T-helper 1 cell treated with Interleukin-12 subunit alpha and Interleukin-12 subunit beta and Interleukin-4 antibody, amounts not matched to agents 30 ng/mL and 1 ng/mL, for 36 hours (primary cell): ENCODE data around the gene ADCY9. TPM values are rescaled to one million over a fixed set of nuclear protein-coding genes. Genes with fewer than 3 reads are reported as not detected.

ENCODE experiments used
- intact Hi-C: fragments of 100-400 bp; cut with micrococcal nuclease; formaldehyde crosslinking; loops from one replicate; pipeline ENCODE4 v1.15.1; 2024
- total RNA-seq: library from RNA; stranded (reverse); gene quantifications from 2 replicates; pipeline ENCODE4 v1.2.3, GENCODE V29; 2022

ADCY9 gene
- total RNA-seq, 1 donor from 2014 or later: 13.6 TPM

DNA sequence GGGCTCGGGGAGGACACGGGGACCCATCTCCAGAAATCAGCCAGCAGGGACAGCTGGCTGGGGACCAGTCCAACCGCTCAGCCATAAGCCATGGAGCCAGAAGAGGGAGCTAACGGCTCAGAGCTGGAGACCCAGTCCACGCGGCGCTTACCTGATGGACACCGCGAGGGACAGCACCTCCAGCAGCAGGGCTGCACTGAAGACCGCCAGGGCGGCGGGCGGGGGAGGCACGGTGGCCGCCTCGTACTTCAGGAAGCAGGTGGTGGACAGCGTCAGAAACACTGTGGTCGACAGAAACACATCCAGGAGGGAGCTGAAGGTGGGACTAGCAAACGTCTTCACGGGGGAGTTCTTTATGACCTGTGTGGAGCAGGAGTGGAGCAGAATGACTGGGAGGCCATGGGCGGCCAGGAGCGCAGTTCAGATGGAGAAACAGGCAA lies 133.1 kb downstream of the ADCY9 start:
- intact Hi-C loops: loop anchor here (1.0 kb wide), 3 partner anchors 271 to 347 kb away; partner anchors contain the start of gene TFAP4

- intact Hi-C loops: no loop called here
Observed at GRCh38 chr16:3982216-3982615, 134.0 kb downstream of the ADCY9 start.

DNA sequence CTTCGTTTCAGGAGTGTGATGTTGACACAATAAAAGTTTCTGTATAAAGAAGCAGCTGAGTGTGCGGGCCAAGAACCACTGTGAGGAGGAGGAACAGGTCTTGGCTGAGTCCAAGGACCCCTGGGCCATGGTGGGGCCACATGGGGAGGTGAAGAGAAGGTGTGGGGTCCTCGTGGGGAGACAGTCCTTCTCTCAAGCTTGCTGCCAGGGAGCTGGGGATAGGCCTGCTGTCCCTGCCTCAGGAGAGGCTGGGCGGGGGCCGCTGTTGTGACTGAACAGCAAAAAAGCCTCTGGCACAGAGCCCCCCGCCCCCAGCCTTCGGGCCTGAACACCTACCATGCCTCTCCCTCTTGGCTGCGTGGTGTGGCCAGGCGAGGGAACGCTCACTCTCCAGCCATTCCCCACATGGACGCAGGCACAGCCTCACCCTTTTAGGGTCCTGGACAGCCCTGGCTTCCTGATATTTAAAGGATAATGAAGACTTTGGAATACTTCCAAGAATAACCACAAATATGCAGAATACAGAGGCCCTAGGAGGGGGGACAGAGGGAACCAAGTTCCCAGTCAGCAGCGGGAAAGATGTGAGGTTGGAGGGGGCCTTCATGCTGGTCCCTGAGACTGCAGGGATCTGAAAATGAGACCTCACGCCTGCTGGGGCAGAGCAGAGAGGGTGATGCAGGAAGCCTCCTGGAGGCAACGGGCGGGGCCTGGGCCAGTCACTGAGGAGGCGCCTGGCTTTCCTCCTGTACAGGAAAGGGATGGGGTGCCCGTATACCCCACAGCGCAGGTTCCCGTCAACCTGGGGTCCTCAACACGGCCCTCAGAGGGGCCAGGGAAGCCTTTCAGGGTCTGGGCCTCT lies 135.8 kb downstream of the ADCY9 start:
- intact Hi-C loops: no loop called here

- intact Hi-C loops: no loop called here
Observed at GRCh38 chr16:3979518-3979917, 136.7 kb downstream of the ADCY9 start.

GRCh38 chr16:3979070-3979469 lies 137.2 kb downstream of the ADCY9 start:
- intact Hi-C loops: no loop called here

DNA sequence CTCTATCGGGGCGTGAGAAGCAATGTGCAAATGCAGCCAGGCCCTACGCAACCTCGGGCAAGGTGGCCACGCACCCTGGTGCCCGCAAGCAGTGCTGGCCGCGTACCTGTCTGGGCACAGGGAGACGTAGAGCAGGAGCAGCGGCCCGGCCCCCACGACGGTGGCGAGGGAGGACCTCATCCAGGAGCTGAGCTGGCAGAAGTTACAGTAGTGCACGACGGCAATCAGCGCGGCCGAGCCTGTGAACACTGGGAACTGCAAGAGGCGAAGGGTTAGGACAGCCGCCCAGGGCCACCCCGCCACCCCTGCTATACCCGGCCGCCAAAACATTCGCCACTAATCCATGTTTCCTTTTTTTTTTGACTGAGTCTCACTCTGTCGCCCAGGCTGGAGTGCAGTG lies 138.9 kb downstream of the ADCY9 start:
- intact Hi-C loops: no loop called here

DNA sequence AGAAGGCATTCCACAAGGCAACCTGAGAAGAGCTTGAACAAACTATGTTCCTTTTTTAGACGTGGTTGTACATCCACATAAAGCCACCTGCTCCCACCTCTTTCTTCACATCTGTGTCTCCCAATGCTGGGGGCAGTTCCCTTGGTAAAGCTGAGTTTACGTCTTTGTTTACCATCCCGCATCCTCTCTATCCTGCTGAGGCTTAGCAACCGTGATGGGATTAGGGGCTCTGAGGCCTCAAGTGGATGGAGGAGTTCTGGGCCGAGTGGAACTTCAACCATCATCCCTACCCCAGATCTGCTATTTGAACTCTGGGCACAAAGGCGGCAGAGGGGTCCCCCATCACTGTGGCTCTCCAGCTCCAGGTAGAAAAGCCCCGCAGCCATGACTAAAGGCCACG lies 141.5 kb downstream of the ADCY9 start:
- intact Hi-C loops: no loop called here

GRCh38 chr16:3971706-3972105 lies 144.5 kb downstream of the ADCY9 start:
- intact Hi-C loops: no loop called here

GRCh38 chr16:3971261-3971660 lies 145.0 kb downstream of the ADCY9 start:
- intact Hi-C loops: no loop called here

DNA sequence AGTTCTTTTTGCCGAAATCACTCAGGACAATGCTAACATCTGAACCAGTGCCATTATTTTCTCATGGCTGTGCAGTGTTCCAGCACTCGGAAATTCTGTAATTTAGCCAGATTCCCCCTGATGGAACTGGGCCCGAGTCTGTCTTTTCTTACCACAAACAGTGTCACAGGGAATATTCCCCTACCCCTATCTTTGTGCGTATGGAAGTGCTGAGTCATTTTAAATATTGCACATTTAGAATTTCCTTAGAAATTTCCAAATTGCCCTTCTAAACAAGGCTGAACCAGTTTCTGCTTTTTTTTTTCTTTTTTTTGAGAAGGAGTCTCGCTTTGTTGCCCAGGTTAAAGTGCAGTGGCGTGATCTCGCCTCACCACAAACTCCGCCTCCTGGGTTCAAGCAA lies 147.7 kb downstream of the ADCY9 start:
- intact Hi-C loops: no loop called here

- intact Hi-C loops: no loop called here
Observed at GRCh38 chr16:3966681-3967080, 149.6 kb downstream of the ADCY9 start.

DNA sequence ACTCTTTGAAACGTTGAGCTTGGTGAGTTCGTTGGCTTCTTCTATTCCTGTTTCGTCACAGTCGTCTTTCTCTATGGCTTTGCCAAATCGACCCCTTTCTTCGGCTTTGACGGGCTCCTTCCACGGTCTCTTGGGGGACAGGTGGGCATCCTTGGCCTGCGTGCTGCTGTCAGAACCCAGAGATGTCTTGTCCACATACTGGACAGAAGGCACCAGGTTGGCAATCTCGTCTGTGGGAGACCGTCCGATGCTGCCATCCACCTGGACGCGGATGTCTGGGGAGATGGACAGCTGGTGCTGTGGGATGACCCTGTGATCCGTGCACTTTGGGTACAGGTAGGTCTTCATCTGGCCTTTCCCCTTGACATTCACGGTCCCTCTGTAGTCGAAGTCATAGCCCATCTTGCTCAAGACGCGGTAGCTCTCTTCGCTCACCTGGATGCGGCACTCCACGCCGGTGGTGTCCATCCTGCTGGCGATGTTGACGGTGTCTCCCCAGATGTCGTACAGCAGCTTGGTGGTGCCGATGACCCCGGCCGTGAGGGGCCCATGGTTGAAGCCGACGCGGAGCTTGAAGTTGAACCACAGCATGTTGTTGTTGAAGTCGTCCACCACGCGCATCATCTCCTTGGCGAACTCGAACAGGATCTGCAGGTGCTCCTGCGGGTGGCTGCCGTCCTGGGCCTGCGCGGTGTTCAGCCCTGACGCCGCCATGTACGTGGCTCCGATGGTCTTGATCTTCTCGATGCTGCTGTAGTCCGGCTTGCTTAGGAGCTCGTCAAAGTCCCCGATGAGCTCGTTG lies 150.3 kb downstream of the ADCY9 start:
- intact Hi-C loops: no loop called here

DNA sequence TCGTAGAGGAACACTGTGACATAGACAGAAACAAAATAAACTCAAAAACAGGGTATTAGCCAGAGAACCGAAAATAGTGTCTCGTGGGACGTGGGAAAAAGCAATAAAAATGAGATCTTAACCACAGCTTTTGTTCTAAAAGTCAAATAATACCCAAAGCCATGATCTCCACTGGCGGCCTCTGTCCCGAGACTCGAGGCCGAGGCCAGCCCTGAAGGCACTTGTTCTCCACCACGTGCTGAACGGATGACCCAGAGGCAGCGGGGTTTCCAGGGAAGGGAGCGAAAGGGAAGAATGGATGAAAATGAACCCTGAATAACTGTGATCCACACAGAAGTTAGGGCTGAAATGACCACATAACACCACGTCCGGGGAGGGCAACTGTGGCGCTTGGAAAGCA lies 150.9 kb downstream of the ADCY9 start:
- intact Hi-C loops: no loop called here

DNA sequence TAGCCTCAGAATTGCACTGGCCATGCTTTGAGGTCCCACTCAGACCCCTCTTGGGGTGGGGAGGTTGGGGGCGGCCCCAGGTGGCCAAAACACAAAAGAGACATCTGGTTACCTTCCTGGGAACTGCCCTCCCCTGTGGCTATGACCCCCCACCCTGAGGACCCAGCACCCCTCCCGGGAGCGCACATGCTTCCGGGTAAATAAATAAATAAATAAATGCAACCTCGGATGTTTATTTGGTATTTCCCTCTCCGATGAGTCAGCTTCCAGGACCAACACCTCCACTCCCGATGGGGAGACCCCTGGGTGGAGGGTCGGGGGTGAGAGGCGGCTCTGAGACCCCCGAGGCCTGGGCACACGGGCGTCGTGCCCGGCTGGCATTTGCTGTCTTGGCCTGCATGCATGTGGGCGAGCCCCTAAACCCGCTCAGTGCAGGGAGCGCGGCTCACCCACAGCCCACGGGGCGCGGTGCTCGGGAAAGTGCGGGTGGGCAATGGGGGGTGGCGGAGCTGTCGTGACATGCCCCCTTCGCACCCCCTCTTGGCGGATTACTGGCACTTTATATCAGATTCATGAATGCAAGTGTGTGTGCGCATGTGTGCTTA lies 151.5 kb downstream of the ADCY9 start:
- intact Hi-C loops: loop anchor here (5.0 kb wide), 1 partner anchor 288 kb away; no protein-coding TSS in a partner anchor

DNA sequence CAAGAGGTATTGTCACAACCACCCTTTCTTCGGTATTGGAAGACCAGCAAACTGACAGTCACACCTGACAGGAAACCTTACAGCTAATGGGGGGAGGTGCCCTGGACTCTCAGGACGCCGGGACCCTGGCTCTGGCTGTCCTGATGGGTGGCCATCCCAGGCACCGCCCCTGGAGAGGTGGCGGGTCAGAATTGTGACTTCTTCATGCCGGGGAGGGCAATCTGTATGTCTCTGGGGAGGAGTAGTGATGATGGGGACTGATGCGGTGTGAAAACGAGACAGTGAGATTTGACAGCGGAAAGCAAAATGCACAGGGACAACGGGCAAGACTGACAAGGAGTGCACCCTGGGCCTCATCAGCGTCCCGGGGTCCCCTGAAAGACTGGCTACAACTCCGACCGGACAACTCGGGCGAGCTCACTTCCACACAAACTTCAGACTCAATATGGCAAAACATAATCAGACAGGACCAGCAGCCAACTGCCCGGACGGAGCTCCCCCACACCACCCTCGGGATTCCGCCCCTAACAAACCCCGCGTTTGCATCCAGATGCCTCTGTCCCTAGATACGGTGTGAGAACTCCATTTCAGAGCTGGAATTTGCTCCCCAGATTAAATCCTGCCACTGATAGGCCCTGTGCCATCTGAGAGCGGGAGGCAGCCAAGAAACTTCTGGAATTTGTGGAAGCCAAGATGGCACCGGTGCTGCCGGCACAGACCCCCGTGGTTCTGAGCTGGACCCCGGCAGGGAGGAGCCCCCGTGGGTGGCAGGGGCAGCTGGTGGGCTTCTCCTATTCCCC lies 152.2 kb downstream of the ADCY9 start:
- intact Hi-C loops: loop anchor here (5.0 kb wide), 1 partner anchor 288 kb away; no protein-coding TSS in a partner anchor

DNA sequence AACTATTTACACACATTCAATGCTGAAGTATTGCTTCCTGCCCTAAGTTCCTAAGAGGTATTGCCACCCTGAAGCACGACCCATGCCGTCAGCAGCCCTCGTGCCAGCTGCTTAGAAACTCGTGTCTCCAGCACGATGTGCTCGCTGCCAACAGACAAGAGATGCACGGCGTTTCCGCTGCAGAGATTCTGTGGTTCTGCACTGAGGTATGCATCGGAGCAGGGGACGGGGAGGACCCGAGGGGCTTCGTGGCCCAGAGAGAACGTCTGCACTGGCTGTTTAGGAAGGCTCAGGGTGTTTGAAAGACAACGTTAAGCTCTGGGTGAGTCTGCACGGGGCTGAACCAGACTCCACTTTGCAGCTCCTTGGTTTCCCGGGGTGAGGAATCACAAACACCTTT lies 153.0 kb downstream of the ADCY9 start:
- intact Hi-C loops: loop anchor here (5.0 kb wide), 1 partner anchor 289 kb away; no protein-coding TSS in a partner anchor

- intact Hi-C loops: loop anchor here (5.0 kb wide), 1 partner anchor 291 kb away; no protein-coding TSS in a partner anchor
Observed at GRCh38 chr16:3961449-3961849, 154.8 kb downstream of the ADCY9 start.

- intact Hi-C loops: loop anchor here (5.0 kb wide), 1 partner anchor 292 kb away; no protein-coding TSS in a partner anchor
Observed at GRCh38 chr16:3959926-3960590, 156.2 kb downstream of the ADCY9 start.

DNA sequence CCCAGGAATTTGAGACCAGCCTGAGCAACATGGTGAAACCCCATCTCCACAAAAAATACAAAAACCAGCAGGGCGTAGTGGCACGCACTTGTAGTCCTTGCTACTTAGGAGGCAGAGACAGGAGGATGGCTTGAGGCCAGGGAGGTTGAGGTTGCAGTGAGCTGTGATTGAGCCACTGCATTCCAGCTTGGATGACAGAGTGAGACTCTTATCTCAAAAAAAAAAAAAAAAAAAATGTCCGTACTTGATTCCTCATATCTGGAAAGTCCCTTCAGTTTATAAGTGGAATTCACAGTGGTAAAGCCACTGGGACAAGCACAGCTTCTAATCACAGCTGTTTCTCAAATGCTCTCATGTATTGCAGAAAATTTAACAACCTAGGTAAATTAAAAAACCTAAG lies 157.1 kb downstream of the ADCY9 start:
- intact Hi-C loops: no loop called here

DNA sequence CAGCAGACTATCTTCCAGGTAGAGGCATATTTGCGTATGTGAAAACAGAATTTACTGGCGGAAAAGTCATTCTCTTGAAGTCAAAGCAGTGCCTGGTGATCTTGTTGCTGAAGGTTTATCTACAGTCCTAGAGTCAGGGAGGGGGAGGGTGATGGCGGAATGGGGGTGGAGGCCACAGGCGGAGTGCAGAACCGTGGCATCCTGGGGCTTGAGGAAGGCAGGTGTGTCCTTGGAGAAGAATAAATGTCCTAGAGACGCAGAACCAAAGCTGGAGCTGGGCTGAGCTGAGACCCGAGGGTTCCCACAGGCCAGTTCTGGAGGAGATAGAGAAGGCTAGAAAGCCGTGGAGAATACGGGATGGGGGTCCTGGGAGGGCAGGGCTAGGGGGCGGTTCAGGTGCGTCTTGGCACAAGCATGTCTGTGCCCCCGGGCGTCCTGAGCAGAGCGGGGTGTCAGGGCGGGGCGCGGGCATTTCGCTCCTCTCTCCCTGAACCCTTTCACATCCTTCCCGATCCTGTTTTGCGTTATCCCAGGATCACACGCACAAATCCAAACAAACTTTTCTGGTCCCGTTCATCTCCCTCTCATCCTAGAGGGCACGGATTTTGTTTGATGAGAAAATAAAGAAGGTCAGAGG lies 158.8 kb downstream of the ADCY9 start:
- intact Hi-C loops: no loop called here
